NCI-H510A treated with DMSO at 0.1 percent for 48 hours (cell line): ENCODE measurements around the gene PTPRD.

ENCODE experiments used
- DNase-seq: peaks from one replicate; lab custom pipeline; 2025; lab: John Stamatoyannopoulos, UW

PTPRD gene

DNA sequence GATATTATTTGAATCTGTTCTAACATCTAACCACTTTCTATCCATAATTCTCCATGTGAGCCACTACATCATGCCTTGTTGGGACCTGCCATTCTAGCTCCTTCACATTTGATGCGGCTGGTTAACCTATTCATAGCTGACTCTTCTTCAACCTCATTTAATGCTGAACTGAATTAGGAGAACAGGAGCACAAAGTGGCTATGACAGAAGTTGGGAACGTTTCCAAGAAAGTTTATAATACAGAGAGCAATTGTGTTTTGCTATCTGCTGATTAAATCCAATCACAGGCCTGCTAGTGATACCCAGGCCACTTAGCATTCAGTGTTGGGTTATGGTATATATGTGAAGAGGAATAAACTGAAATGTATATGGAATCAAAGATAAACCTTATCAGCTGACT is 440.3 kb downstream of the PTPRD start:
- no peak for DNase-seq

DNA sequence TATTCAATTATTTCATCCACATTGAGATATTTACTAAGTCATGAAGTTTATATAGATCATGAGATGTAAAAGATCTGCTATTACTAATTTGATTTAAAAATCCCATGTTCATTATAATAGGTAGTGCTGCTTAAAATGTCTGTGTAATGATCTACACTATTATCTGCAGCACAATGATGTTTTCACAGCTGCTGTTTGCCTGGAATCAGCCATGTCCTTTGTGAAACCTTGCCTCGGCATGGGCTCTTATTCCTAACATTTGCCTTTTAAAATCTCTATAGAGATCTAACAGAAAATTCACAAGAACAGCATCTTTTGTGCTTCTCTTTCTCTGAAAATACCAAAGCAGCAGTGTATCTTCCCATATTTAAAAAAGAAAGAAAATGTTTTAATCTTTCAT is 444.6 kb downstream of the PTPRD start:
- DNase-seq = peak; percentile 41

DNA sequence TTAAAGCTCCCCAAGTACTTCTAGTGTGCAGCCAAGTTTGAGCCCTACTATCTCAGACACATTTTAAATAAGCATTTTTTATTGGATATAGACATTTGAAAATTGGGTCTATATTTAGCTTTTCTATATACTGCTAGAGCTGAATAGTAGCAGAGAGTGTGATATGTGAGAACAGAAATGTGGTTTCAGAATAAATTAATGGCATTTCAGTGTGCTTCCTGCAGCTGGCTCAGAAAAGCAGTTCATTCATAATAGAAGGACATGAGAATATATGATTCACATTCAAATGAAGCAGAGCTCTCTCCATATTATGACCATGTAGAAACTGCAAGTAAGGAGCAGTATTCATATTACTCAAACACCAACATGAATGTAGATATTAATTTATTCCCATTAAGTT is 464.0 kb downstream of the PTPRD start:
- DNase-seq = no peak

DNA sequence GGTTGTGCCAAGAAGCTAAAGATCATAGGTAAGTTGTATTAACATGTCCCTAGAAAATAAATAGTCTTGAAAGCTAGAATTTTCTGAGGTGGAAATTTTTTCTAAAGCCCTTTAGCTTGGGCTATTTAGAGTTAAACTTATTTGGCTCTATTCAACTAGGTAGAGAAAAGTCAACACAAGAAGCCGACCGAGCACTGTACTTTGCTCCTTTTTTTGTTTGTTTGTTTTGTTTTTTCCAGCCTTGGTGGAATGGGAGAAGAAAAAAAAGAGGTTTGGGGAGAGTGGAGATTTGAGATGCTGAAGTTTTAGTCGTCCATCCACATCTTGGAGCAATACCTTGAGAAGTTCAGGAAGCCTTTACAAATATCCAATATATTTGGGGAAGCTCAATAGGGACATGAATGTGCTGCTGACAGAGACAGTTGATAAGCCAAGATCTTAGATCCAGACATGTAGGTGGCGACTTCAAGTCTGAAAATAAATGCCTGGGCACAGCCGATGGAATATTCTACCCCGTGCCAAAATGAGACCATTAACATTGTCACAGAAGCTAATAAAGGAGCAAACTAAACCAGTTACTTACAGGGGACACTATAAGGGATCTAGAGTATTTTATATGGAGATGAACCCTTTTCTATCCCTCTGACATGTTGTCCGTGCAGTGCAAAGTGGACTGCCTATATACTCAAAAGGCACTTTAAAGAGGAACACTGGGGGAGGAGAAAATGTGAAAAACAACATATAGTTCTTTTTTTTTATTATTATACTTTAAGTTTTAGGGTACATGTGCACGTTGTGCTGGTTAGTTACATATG is 466.1 kb downstream of the PTPRD start:
- DNase-seq = no peak

DNA sequence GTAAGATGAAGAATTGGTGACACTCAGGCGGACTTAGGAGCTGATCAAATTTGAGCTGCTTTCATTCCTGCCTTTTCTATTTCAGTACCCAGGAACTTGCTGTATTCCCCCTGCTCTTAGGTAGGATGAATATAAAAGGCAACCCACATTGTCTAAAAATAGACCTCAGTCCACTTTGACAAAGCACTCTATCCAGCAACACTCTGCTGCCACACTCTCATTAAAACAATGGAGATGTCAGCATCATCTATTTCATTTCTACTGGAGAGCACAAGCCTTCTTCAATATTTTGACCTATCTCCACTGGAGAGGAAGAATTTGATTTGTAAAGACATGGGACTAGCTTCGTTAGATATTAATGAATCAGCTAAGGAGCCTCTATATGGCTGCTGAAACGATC is 468.4 kb downstream of the PTPRD start:
- no peak for DNase-seq

DNA sequence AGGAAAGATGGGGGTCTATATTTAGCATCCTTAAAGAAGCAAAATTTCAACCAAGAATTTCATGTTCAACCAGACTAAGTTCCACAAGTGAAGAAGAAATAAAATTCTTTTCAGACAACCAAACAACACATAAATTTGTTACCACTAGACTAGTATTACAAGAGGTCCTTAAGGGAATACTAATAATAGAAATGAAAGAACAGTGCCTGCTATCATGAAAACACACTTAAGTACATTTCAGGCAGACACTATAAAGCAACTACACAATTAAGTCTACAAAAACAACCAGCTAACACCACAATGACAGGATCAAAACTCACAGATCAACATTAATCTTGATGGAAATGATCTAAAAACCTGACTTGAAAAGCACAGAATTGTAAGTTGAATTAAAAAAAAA is 477.2 kb downstream of the PTPRD start:
- DNase-seq = no peak

DNA sequence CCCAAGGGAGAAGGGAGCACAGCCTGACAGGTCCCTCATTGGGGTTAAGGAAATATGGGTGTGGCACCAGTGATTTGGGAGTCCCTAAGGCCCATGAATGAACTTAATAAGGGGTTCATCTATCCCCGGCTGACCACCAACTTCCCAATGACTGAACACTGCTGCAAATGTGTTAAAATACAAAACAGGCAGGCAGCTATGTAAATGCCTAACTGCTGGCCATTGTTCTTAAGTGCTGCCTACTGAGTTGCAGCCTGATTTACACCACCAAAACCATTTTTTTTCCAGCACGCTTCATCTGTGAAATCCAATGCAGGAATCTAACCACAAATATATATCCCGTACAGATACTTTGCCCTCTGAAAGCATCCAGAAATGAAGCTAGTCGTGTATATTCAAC is 478.5 kb downstream of the PTPRD start:
- no peak for DNase-seq

DNA sequence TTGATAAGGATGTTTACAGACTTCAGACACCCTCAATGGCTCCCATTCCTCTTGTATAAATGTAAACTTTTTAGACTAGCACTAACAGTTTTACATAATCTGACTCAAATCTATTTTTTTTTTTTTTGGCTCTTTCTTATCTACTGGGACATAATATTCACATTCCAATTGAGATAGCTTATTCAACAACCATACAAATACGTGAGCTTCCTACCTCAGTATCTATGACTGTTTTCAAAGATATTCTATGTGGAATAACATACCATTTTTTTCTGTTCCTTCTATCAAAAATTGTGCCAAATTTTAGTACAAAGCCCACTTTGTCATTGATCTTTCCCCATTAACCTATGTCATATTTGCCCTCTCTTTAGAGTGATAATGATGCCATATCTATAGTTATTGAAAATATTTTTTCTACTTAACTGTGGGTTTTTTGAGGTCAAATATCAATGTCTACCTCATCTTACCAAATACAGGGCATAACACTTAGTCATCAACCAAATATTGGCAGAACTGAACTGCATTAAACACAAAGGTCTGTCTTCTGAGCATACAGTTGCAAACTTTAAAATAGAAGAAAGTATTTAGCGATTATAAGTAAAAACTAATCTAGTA is 482.6 kb downstream of the PTPRD start:
- DNase-seq = no peak

DNA sequence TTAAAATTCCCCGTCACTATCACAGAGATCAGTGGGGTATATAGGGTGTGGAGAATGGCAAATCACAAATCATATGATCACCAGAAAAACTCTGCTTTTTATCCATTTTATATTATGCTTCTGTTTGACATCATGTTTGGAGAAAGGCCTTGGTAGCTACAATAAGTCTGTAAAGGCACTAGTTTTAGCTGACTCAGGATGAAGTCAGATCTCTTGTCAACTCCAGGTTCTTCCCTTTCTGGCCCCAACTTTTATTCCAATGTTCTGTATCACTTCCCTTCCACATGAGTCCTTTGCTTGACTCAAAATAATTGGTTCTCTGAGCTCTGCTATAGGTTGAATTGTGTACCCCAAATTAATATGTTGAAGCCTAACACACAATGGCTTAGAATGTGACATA is 484.9 kb downstream of the PTPRD start:
- no peak for DNase-seq

DNA sequence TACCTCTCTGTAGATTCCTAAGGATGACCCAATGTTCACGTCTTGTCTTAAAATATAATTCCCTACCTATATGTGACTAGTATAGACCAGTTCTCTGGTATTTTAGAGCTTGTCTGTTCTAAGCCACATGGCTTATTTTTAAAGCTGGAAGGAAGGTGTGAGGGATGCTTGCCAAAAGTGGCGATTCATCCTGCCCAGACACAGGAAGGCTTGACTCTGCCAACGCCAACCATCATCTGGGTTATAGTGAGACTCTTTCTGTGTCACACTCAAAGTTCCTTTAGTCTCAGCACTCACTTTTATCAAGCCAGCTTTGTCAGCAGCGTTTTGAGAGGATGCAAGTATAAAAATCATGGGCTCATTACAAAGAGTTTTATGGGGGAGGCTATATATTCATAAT is 500.0 kb downstream of the PTPRD start:
- no peak for DNase-seq

DNA sequence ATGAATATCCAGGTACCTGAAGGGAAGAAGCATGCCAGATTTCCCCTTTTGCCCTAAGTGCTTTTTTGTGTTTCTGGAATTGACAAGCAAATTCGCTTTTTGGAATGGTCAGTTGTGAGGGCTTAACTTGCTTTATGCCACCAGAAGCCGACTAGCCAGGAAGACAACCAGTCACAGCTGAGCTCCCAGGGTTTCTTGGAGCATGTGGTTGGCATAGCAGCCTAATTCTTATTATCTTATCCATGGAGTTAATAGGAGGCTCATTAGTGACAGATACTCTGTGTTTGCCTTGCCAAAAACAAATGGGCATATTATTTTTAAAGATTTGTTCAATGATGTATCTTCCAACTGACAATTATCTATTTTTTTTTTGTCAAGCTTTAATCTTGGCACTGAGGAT is 500.7 kb downstream of the PTPRD start:
- no peak for DNase-seq

DNA sequence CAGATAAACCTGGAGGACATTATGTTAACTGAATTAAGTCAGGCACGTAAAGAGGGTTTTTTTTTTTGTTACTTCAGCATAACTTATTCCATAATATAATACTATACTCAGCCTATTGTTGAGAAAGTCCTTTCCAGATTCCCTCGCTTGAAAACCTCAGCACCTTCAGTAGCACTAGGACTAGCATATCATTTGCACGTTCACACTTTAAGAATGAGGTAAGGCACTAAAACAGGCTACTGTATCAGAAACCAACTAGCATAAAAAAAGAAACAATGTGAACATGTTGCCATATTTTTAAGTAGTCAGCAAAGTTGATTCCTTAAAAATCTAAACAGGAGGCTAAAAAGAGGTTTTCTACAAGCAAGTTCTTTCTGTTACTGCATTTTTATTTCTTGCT is 504.0 kb downstream of the PTPRD start:
- no peak for DNase-seq

DNA sequence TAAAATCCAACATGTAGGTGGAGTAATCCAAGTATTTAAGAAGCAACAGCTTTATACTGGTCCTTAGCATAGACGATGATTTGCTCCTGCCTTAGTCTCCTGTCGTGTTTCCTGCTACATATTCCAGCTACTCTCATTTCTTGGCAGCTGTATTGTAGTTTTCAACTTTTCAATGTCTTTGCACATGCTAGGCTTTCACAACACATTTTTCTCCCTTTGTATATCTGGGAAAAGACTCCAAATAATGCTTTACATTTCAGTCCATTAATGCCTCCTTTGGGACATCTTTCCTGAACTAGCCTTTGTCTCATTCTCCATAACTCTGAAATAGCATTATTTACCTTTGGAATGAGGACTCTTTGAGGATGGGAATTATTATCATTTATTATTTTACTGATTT is 508.0 kb downstream of the PTPRD start:
- DNase-seq = no peak

DNA sequence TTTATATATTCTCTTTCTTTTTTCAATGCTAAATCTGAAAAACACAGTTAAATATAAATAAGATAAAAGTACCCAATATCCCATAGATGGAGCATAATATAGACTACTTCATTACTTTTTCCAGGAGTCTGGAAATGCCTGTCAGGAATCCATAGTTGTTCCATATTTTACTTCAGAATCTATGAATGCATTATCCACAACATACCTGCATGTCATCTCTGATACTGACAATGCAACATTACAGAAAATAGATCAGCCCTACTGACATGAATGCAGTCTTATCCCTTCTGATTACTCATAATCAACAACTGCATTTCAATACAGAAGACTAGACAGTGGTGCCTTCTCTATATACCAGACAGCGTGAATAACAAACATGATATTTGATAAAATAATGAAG is 517.6 kb downstream of the PTPRD start:
- DNase-seq = no peak

DNA sequence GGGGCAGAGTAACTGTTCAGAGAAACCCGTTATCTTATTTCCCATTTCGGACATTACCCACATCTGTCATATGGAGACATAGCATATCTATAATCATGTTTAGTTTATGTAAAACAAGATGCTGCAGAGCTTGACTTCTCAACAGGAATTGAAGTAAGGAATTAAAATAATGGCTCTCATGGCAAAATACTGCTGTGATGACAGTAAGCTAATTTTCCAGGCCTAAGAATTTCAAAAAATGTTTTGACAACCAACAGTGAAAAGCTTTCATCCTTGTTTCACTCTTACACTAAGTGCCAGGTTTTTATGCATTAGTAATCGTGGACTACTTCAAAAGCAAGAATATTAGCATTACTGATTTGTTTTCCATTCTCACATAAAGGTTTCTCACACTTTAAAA is 518.2 kb downstream of the PTPRD start:
- DNase-seq = no peak

DNA sequence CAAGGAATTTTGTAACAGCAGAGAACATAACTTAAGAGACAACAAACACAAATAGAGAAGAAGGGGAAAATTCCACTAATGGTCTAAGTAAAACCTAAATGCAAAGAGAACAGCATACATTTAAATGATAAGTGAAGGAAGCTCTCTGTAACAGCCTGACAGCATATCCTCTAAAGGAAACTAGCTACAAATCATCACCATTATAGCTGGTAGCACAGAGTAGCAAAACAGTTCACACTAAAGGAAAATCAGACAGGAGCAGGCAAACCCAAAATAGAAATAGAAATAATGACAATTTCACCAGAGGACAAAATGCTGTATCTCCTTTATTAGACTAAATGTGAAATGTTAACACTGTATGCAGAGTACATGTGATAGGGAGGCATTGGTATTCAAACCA is 532.8 kb downstream of the PTPRD start:
- no peak for DNase-seq

DNA sequence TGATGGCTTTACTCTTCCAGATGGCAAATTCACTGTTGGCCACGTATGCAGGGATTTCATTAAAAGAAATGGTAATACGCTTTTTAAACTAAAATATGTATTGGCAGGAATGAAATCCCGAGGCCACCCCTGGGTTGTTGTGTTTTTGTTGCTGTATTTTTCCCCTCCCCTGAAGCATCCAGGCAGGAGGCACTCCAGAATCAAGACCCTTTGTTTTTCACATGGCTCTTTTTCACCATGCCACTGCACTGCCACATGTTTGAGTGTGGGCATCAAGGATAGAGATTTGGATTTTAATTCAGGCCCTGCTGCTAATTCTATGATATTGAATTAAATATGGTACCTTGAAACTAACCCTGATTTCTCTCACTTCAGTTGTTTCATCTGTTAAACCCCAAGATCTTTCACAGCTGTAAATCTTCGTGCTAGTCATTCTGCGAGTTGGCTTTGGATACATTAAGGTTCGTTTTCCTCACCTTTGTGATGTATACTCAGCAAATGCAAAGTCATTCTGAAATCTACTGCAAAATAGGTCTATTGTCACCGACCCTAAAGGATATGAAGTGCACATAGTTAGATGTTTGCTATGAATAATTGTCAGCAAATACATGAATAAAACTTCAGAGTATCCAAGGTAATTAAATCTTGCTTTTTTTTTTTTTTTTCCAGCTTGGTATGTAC is 533.4 kb downstream of the PTPRD start:
- DNase-seq = no peak

DNA sequence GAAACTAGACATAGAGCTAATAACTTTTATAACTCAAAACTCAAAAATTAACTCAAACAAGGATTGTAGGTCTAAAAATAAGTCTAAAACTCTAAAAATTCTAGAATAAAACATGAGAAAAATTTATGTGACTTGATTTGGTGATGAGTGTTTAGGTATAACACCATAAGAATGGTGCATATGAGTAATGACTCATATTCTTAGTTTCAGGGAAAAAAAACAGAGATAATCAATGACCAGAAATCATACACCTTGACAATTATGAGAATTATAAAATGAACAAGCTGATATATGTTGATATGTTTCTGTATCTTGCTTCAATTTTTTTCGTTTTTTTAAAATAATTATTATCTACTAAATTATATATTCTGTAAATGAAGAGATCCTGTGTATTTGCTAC is 541.2 kb downstream of the PTPRD start:
- no peak for DNase-seq

DNA sequence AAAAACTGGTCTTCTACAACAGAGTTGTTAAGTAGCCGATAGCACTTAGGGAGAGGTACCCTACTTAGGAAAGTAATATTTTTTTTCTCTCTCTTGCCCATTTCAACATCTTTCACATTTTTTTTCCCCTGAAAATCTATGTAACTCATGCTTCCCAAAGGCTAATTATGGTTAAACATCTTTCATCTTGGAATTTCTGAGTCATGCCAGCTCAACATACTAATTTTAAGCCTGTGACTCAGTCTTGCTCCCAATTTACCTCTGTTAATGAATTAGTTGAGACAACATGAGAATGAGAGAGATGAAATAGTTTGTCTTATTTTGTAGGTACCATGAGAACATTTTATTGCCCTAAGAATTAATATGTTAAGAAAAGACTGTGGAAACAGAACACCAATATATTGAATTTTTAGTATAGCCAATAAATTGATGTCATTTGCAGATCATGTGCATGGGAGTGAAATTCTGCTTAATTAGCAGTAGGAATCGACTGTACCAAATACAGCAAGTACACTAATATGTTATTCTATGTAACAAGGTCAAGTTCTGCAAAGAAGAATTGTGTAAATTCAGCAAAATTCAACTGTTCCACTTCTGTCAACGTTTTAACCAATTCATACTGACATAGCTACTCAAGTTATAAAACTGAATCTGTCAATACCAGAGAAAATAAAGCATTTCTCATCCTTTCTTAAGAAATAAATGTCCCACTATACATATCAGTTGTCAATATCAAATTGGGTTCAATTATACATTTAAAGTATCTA is 550.0 kb downstream of the PTPRD start:
- DNase-seq = no peak

DNA sequence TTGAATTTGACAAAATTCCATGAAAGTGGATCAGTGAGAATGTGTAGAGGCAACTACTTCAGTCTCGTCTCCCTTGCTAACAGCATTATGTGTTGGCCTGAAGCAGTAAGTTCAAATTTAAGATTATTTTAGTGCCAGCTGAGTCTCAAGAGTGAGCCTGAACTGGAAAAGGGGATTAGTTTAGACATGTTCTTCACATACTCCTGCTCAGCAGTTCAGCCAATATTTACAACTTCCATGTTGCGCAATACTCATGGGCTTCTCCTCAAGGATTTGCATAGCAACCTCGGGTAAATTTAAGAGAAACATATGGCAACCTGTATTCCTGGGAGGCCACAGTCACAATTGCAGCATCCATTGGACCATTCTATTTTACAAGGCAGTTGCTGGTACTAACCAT is 553.8 kb downstream of the PTPRD start:
- no peak for DNase-seq

DNA sequence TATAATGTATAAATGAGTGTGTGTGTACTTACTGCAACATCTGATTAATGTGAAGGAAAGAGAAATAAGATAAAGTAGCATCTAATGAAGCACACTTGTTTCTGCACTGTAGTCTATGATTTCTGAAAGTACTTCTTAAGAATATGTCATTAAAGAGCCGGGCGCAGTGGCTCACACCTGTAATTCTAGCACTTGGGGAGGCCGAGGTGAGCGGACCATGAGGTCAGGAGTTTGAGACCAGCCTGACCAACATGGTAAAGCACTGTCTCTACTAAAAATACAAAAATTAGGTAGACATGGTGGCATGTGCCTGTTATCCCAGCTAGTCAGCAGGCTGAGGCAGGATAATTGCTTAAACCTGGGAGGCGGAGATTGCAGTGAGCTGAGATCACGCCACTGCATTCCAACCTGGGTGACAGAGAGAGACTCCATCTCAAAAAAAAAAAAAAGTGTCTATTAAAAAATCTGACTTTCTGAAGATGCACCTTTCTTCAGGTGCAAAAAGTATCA is 556.9 kb downstream of the PTPRD start:
- DNase-seq = no peak

DNA sequence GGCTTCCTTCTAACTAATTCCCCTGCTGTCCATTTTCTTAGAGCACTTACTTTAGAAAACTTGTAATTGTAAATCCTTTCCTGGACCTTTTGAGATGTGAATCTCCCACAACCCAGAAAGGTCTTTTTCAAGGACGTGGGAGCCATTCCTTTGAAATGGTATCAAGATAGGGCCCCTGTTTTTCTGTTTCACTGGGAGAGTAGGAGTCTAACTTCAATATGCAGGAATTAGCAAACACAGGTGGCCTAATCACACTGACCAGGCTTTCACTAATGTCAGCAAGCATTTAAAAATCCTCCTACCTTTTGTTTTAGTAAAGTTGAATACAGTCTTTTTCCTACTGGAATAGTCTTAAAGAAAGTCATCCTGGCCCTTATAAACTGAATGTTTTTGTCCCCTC is 558.3 kb downstream of the PTPRD start:
- no peak for DNase-seq
